Measurements from ENCODE around the gene TMEM121B. TPM values are rescaled to one million over a fixed set of nuclear protein-coding genes. Genes with fewer than 3 reads are reported as not detected.
A peak's percentile ranks its signal among the peaks of the same experiment; 100 is the strongest.

TMEM121B gene
- total RNA-seq, 1 donor, result not detected

- H3K27me3 ChIP-seq (ENCODE audit: insufficient read depth, low read length), result no peaks in the 10 kb centered on the region
- H3K4me3 ChIP-seq (ENCODE audit: insufficient read depth, low read length), result no peak overlapping the region
- no peak for DNase-seq (ENCODE audit: insufficient read length, low spot score, missing footprints)
- H3K9me3 ChIP-seq (ENCODE audit: low read depth, low read length), result no peaks in the 10 kb centered on the region
- no peak overlapping the region for H2AFZ ChIP-seq (ENCODE audit: low read length)
- no peaks in the 10 kb centered on the region for H3K36me3 ChIP-seq (ENCODE audit: insufficient read depth, low read length)
- no peaks in the 10 kb centered on the region for H4K20me1 ChIP-seq (ENCODE audit: insufficient read depth, low read length)
- H3K79me2 ChIP-seq (ENCODE audit: insufficient read depth, low read length), result peaks cover 8% of the 10 kb centered on the region
- TF ChIP-seq CTCF (IDR thresholded peaks at IDR 0.05; ENCODE audit: extremely low read depth, low read depth, low read length), result no peak
- no peak overlapping the region for H3K27ac ChIP-seq (ENCODE audit: low read depth, low read length)
- H3K4me2 ChIP-seq (ENCODE audit: insufficient read depth, low read length), result no peak overlapping the region
- H3K4me1 ChIP-seq (ENCODE audit: insufficient read depth, low read length), result no peaks in the 10 kb centered on the region
These were observed 40.8 kb upstream of the TMEM121B start for GRCh38 chr22:17161991-17162390.

GRCh38 chr22:17159504-17159951 lies 38.4 kb upstream of the TMEM121B start:
- H3K4me1 ChIP-seq (ENCODE audit: insufficient read depth, low read length), result no peaks in the 10 kb centered on the region
- H3K27ac ChIP-seq (ENCODE audit: low read depth, low read length), result no peak overlapping the region
- H4K20me1 ChIP-seq (ENCODE audit: insufficient read depth, low read length), result no peaks in the 10 kb centered on the region
- DNase-seq (ENCODE audit: insufficient read length, low spot score, missing footprints), result peak; percentile 87
- H2AFZ ChIP-seq (ENCODE audit: low read length), result peak overlapping the region; percentile 97
- no peaks in the 10 kb centered on the region for H3K36me3 ChIP-seq (ENCODE audit: insufficient read depth, low read length)
- peaks cover 15% of the 10 kb centered on the region for H3K79me2 ChIP-seq (ENCODE audit: insufficient read depth, low read length)
- peak overlapping the region; percentile 86 for H3K4me3 ChIP-seq (ENCODE audit: insufficient read depth, low read length)
- TF ChIP-seq CTCF (IDR thresholded peaks at IDR 0.05; ENCODE audit: extremely low read depth, low read depth, low read length), result no peak
- H3K27me3 ChIP-seq (ENCODE audit: insufficient read depth, low read length), result no peaks in the 10 kb centered on the region
- H3K9me3 ChIP-seq (ENCODE audit: low read depth, low read length), result no peaks in the 10 kb centered on the region
- peak overlapping the region; percentile 88 for H3K4me2 ChIP-seq (ENCODE audit: insufficient read depth, low read length)

- no peaks in the 10 kb centered on the region for H3K27me3 ChIP-seq (ENCODE audit: insufficient read depth, low read length)
- H3K27ac ChIP-seq (ENCODE audit: low read depth, low read length), result peak within 1 kb of the TSS; percentile 28
- H3K36me3 ChIP-seq (ENCODE audit: insufficient read depth, low read length), result no peaks in the 10 kb centered on the region
- no peaks in the 10 kb centered on the region for H4K20me1 ChIP-seq (ENCODE audit: insufficient read depth, low read length)
- peaks cover 15% of the 10 kb centered on the region for H3K79me2 ChIP-seq (ENCODE audit: insufficient read depth, low read length)
- H2AFZ ChIP-seq (ENCODE audit: low read length), result peak within 1 kb of the TSS; percentile 97
- DNase-seq (ENCODE audit: insufficient read length, low spot score, missing footprints), result peak; percentile 98
- H3K4me2 ChIP-seq (ENCODE audit: insufficient read depth, low read length), result peak within 1 kb of the TSS; percentile 88
- peak within 1 kb of the TSS; percentile 86 for H3K4me3 ChIP-seq (ENCODE audit: insufficient read depth, low read length)
- no peaks in the 10 kb centered on the region for H3K9me3 ChIP-seq (ENCODE audit: low read depth, low read length)
- no peak for TF ChIP-seq CTCF (IDR thresholded peaks at IDR 0.05; ENCODE audit: extremely low read depth, low read depth, low read length)
- no peaks in the 10 kb centered on the region for H3K4me1 ChIP-seq (ENCODE audit: insufficient read depth, low read length)
These were observed 37.7 kb upstream of the TMEM121B start, which contains the start of gene HDHD5 for GRCh38 chr22:17158568-17159503. HDHD5 (minus strand) TSS chr22:17159277; CDS start chr22:17159251, 26 bp downstream.

DNA sequence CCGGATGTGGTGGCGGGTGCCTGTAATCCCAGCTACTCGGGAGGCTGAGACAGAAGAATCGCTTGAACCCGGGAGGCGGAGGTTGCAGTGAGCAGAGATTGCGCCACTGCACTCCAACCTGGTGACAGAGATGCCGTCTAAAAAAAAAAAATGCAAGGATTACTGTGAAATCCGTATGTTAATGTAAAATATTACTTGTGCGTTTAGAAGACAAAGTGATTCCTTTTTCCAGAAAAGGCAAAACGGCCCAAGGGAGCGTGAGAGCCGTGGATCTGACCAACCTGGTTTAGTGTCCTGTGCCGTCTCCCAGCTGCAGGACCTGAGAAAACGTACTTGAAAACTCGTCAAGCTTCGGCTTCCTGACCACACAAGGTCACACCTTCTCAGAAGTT lies 37.0 kb upstream of the TMEM121B start:
- no peaks in the 10 kb centered on the region for H3K27me3 ChIP-seq (ENCODE audit: insufficient read depth, low read length)
- H3K4me2 ChIP-seq (ENCODE audit: insufficient read depth, low read length), result peak overlapping the region; percentile 88
- DNase-seq (ENCODE audit: insufficient read length, low spot score, missing footprints), result peak; percentile 82
- H3K27ac ChIP-seq (ENCODE audit: low read depth, low read length), result peak overlapping the region; percentile 28
- no peaks in the 10 kb centered on the region for H3K4me1 ChIP-seq (ENCODE audit: insufficient read depth, low read length)
- no peaks in the 10 kb centered on the region for H3K9me3 ChIP-seq (ENCODE audit: low read depth, low read length)
- H3K4me3 ChIP-seq (ENCODE audit: insufficient read depth, low read length), result peak overlapping the region; percentile 86
- peak overlapping the region; percentile 89 for H2AFZ ChIP-seq (ENCODE audit: low read length)
- no peaks in the 10 kb centered on the region for H3K36me3 ChIP-seq (ENCODE audit: insufficient read depth, low read length)
- peaks cover 19% of the 10 kb centered on the region for H3K79me2 ChIP-seq (ENCODE audit: insufficient read depth, low read length)
- H4K20me1 ChIP-seq (ENCODE audit: insufficient read depth, low read length), result no peaks in the 10 kb centered on the region
- TF ChIP-seq CTCF (IDR thresholded peaks at IDR 0.05; ENCODE audit: extremely low read depth, low read depth, low read length), result no peak

Data from osteoblast (primary cell).